DND-41 (cell line): ENCODE results near the gene HOXB7.

Experiments used
- ATAC-seq: fragments of 200-7000 bp; cut with Tn5 transposase; 3 replicates; pipeline ENCODE4 v1.9.1; 2021; ENCODE audit warnings: low read depth; ENCODE audit not compliant: insufficient read depth
- DNase-seq: peaks from one replicate; pipeline ENCODE4 v3.0.0-alpha.2; 2020
- H2AFZ ChIP-seq: 2 replicates; pipeline ENCODE4 v1.6.0; 2012; ENCODE audit warnings: low read depth, low read length
- H3K27ac ChIP-seq: 2 replicates; pipeline ENCODE4 v1.5.1; 2012; ENCODE audit warnings: low read length, inconsistent platforms
- H3K27me3 ChIP-seq: fragments of 200-600 bp; sonication (generic); 2 replicates; pipeline ENCODE4 v1.6.0; 2012; ENCODE audit warnings: low read length, mild to moderate bottlenecking, inconsistent platforms; ENCODE audit not compliant: insufficient read depth, poor library complexity
- H3K36me3 ChIP-seq: 2 replicates; pipeline ENCODE4 v1.5.1; 2012; ENCODE audit warnings: low read length, inconsistent platforms; ENCODE audit not compliant: insufficient read depth
- H3K4me1 ChIP-seq: 2 replicates; pipeline ENCODE4 v1.5.1; 2012; ENCODE audit warnings: mild to moderate bottlenecking, low read length; ENCODE audit not compliant: insufficient read depth
- H3K4me2 ChIP-seq: 2 replicates; pipeline ENCODE4 v1.6.0; 2012; ENCODE audit warnings: mild to moderate bottlenecking, moderate library complexity, low read length, inconsistent platforms; ENCODE audit not compliant: insufficient read depth
- H3K4me3 ChIP-seq, 2 experiments: fragments of 200-600 bp in 1 of 2; shearing (Covaris generic) in 1 of 2; 2 replicates each; pipeline ENCODE4 v1.5.1; 2012 to 2016; ENCODE audit warnings: inconsistent platforms in 2 of 2, low read length in 2 of 2, mild to moderate bottlenecking in 2 of 2, low read depth in 1 of 2, moderate library complexity in 1 of 2
- H3K79me2 ChIP-seq: 2 replicates; pipeline ENCODE4 v1.6.0; 2012; ENCODE audit warnings: low read length, inconsistent platforms; ENCODE audit not compliant: insufficient read depth
- H3K9ac ChIP-seq: 2 replicates; pipeline ENCODE4 v1.6.0; 2012; ENCODE audit warnings: low read depth, mild to moderate bottlenecking, inconsistent platforms, low read length, moderate library complexity
- H3K9me3 ChIP-seq: 2 replicates; pipeline ENCODE4 v1.5.1; 2012; ENCODE audit warnings: low read length, moderate library complexity, mild to moderate bottlenecking, inconsistent platforms; ENCODE audit not compliant: insufficient read depth, severe bottlenecking
- H4K20me1 ChIP-seq: 2 replicates; pipeline ENCODE4 v1.6.0; 2012; ENCODE audit warnings: low read length; ENCODE audit not compliant: insufficient read depth
- EZH2 ChIP-seq: IDR thresholded peaks from 3 replicates; pipeline ENCODE4 v1.6.1; 2012; ENCODE audit warnings: borderline replicate concordance, low read depth, mild to moderate bottlenecking, moderate library complexity, low read length, inconsistent platforms; ENCODE audit not compliant: severe bottlenecking
- TF ChIP-seq, protein P1 (sequence below): IDR thresholded peaks from 2 replicates; pipeline ENCODE4 v1.5.1; 2012; ENCODE audit warnings: borderline replicate concordance, low read length, moderate library complexity, mild to moderate bottlenecking; ENCODE audit not compliant: poor library complexity, severe bottlenecking; ENCODE audit errors: extremely low read depth

HOXB7 gene

DNA sequence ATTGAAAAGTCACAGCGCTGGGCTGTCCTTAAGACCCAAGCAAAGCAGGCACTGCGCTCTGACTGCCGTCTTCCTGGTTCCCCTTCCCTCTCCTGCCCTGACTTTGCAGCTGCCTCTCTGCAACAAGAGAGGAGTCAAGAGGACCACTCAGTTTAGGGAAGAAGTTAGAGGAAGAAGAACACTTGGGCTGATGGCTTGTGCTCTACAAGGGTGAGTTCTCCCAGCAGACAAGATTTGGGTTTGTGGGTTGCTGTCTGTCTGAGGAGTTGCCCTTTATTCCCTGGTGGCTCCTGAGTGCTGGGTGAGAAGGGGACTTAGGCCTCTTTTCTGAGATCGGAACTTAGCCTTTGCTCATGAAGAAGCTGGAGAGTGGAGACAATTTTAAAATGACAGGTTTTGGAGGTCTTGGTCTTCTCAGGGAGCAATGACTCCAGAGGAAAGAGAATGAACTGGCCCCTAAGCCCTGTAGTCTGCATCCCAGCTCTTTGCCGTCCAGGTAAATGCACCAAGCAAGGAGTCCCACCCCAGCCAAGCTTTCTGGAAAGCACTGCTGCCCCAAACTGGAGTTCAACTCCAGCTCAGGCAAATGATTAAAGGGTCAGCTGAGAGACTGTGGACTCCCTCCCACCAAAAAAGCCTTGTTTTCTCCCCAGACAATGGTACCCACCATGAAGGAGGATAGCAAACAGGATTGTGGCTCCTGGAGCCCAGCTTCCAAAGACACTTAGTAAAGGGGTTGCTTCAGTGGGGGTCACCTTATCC, 18.0 kb upstream of the HOXB7 start:
- H3K4me3 ChIP-seq = no peak overlapping the region
- no peak for TF ChIP-seq EZH2
- TF ChIP-seq, protein P1, sequence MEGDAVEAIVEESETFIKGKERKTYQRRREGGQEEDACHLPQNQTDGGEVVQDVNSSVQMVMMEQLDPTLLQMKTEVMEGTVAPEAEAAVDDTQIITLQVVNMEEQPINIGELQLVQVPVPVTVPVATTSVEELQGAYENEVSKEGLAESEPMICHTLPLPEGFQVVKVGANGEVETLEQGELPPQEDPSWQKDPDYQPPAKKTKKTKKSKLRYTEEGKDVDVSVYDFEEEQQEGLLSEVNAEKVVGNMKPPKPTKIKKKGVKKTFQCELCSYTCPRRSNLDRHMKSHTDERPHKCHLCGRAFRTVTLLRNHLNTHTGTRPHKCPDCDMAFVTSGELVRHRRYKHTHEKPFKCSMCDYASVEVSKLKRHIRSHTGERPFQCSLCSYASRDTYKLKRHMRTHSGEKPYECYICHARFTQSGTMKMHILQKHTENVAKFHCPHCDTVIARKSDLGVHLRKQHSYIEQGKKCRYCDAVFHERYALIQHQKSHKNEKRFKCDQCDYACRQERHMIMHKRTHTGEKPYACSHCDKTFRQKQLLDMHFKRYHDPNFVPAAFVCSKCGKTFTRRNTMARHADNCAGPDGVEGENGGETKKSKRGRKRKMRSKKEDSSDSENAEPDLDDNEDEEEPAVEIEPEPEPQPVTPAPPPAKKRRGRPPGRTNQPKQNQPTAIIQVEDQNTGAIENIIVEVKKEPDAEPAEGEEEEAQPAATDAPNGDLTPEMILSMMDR = no peak
- H3K79me2 ChIP-seq = no peaks in the 10 kb centered on the region
- DNase-seq = no peak
- ATAC-seq = no peak
- H3K27ac ChIP-seq = no peak overlapping the region
- H2AFZ ChIP-seq = no peak overlapping the region
- H3K4me1 ChIP-seq = no peaks in the 10 kb centered on the region
- H4K20me1 ChIP-seq = no peaks in the 10 kb centered on the region
- H3K9ac ChIP-seq = no peak overlapping the region
- H3K9me3 ChIP-seq = no peaks in the 10 kb centered on the region
- peaks cover 57% of the 10 kb centered on the region for H3K27me3 ChIP-seq
- H3K36me3 ChIP-seq = no peaks in the 10 kb centered on the region
- no peak overlapping the region for H3K4me2 ChIP-seq

DNA sequence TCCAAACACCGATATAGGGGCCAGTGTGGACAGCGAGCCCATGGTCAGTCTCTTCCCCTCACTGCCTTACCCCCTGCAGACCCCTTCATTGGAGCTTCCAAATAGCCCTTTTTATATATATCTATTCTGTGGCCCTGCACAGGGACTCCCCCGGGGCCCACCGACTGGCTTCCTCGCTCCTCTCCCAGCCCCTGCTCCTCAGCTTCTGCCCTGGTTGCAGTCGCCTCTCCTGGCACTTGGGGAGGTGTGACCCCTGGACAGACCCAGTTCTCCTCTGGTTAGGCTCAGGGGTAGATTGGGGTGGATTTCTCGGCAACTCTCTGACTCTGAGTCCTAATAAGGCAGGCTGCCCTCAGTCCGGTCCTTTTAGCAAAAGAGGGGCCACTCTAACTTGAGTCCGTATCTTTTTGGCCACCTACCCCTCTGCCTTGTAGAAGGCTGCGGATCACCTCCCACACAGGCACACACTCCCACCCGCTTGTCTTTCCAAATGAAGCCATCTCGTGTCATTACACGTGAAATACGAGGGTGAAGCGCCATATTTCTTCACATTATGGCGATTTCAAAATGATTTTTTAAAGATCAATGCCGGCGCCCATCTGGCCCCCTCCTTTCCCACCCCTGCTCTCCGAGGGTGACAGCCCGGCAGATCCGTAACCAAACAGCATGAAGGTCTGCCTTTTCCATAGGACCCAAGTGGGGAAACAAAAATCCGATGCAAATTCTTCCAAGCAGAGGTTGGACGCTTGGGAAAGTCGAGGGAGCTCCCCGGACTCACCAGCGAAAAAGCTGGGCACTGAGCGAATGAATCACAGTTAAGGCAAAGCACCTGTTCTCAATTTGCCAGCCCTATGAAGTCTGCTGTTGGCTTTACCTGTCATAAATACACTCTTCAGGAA, 17.1 kb upstream of the HOXB7 start:
- Histone ChIP-seq H3K27me3 (peaks cover 63% of the 10 kb centered on the region), H3K36me3 (no peaks in the 10 kb centered on the region), H3K4me1 (no peaks in the 10 kb centered on the region), H3K27ac (no peak overlapping the region), H3K4me2 (no peak overlapping the region), H2AFZ (no peak overlapping the region), H3K9ac (no peak overlapping the region), H3K4me3 (no peak overlapping the region), H3K79me2 (no peaks in the 10 kb centered on the region), H3K9me3 (no peaks in the 10 kb centered on the region), H4K20me1 (no peaks in the 10 kb centered on the region; the same call in 1 of the 2 replicates)
- DNase-seq = no peak
- no peak for ATAC-seq
- TF ChIP-seq, protein P1 = no peak
- no peak for TF ChIP-seq EZH2

DNA sequence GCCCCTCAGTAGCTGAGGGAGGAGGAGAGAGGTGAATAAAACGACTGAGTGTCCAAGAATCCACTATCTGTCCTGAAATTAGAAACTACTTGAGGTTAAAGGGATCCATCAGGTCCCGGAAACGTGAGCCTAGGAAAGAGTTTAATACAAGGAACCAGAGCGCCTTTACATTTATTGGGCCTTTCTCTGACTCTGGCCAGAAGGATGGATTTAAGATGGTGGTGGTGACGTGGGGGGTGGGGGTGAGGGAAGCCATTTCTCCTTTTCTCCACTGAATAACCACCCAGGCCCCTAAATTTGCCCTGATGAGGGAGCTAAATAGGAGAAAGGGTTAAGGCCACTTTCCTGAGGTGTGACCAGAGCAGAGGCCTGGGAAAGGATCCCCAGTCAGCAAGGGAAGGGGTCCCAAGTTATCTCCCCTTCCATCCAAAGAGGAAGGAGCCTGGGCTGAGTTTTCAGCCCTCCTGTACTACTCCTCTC, 16.3 kb upstream of the HOXB7 start:
- Histone ChIP-seq H3K9me3 (no peaks in the 10 kb centered on the region), H3K27ac (no peak overlapping the region), H3K36me3 (no peaks in the 10 kb centered on the region), H3K4me1 (no peaks in the 10 kb centered on the region), H2AFZ (no peak overlapping the region), H3K27me3 (peaks cover 60% of the 10 kb centered on the region), H3K4me3 (no peak overlapping the region), H3K4me2 (no peak overlapping the region), H3K79me2 (no peaks in the 10 kb centered on the region), H3K9ac (no peak overlapping the region), H4K20me1 (no peaks in the 10 kb centered on the region; the same call in 1 of the 2 replicates)
- TF ChIP-seq, protein P1 = no peak
- no peak for TF ChIP-seq EZH2
- ATAC-seq (no peak), DNase-seq (no peak)
